Measurements from ENCODE around the gene SUMF1. TPM values are rescaled to one million over a fixed set of nuclear protein-coding genes. Genes with fewer than 3 reads are reported as not detected.

SUMF1 gene
- total RNA-seq, 1 donor from 2014 or later, result 17.5 TPM

DNA sequence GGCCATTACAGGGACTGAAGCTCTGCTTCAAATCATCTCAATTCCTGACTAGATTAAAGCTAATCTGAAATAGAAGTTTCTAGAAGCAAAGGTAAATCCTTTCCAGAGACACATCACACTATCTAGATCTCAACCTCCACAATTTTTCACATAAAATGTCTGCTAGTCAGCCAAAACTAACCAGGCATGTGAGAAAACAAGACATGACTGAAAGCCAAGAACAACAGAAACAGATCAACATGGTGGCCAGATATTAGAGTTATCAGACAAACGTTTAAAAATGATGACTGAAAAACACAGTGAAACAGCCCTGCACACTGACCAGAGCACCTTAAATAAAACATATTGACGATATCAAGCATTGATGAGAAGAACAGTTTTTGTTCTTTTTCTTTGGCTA lies 59.1 kb downstream of the SUMF1 start:
- H3K27ac Mint-ChIP-seq (ENCODE audit: unreplicated experiment), result no peak overlapping the region
- H3K27me3 Mint-ChIP-seq (ENCODE audit: unreplicated experiment), result no peaks in the 10 kb centered on the region
- TF ChIP-seq, protein P1, sequence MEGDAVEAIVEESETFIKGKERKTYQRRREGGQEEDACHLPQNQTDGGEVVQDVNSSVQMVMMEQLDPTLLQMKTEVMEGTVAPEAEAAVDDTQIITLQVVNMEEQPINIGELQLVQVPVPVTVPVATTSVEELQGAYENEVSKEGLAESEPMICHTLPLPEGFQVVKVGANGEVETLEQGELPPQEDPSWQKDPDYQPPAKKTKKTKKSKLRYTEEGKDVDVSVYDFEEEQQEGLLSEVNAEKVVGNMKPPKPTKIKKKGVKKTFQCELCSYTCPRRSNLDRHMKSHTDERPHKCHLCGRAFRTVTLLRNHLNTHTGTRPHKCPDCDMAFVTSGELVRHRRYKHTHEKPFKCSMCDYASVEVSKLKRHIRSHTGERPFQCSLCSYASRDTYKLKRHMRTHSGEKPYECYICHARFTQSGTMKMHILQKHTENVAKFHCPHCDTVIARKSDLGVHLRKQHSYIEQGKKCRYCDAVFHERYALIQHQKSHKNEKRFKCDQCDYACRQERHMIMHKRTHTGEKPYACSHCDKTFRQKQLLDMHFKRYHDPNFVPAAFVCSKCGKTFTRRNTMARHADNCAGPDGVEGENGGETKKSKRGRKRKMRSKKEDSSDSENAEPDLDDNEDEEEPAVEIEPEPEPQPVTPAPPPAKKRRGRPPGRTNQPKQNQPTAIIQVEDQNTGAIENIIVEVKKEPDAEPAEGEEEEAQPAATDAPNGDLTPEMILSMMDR (IDR thresholded peaks at IDR 0.05; ENCODE audit: unreplicated experiment), result no peak
- DNase-seq (ENCODE audit: low spot score), result no peak
- no peaks in the 10 kb centered on the region for H3K36me3 Mint-ChIP-seq (ENCODE audit: low read depth, unreplicated experiment)
- no peak overlapping the region for H3K4me3 Mint-ChIP-seq (ENCODE audit: unreplicated experiment)
- no peaks in the 10 kb centered on the region for H3K9me3 Mint-ChIP-seq (ENCODE audit: unreplicated experiment)
- H3K4me1 Mint-ChIP-seq (ENCODE audit: unreplicated experiment), result no peaks in the 10 kb centered on the region

DNA sequence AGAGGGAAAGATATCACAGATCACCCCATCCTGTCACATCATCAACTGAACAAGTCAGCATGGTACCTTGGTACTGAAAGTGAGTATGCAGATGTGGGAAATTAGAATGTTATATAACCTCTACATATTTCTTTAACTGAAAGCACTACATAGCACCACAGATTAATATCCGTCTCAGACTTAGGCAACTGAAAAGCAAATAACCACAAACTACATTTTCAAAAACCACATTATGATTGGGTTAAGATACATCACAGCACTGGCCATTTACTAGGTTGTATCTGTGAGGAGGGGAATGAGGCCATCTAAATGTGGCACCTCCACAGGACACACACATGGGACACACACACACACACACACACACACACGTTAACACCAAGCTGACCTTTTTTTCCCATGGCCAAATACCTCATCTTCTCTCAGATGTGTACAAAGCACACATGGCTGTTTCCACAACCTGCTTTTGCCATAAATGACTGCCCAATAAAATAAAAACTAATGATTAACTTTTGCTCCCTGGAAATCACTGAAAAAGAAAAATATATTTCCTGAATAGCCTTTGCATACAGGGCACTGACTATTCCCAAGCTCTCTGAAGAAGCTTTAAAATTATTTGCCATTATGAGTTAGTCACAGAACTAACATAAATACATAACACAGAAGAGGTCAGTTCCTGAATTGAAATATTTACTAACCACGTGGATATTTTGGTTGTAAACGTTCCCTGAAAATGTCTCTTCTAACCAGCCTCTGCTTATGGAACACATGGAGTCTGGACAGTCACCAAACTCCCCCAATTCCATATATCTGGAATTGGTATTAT lies 60.1 kb downstream of the SUMF1 start:
- Mint-ChIP-seq H3K4me1 (ENCODE audit: unreplicated experiment) (no peaks in the 10 kb centered on the region), H3K4me3 (ENCODE audit: unreplicated experiment) (no peak overlapping the region), H3K36me3 (ENCODE audit: low read depth, unreplicated experiment) (no peaks in the 10 kb centered on the region), H3K27me3 (ENCODE audit: unreplicated experiment) (no peaks in the 10 kb centered on the region), H3K27ac (ENCODE audit: unreplicated experiment) (no peak overlapping the region), H3K9me3 (ENCODE audit: unreplicated experiment) (no peaks in the 10 kb centered on the region)
- TF ChIP-seq, protein P1 (IDR thresholded peaks at IDR 0.05; ENCODE audit: unreplicated experiment), result no peak
- no peak for DNase-seq (ENCODE audit: low spot score)

DNA sequence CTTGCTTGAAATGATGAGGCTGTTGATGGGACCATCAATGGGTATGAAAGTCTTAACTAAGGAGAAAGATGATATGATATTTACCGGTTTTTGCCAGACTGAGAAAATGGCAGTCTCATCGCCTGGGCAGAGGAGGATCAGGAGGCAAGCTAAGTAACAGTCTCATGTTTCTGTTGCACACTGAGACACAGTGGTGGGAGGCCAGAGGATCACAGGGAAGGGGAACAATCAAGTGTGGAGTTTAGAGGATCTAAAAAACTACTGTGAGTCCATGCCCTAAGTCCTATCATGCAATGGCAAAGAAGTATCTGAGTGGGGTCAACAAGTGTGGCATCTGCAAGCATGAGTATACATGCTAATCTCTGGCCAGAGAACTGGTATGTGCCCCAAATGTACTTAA lies 62.2 kb downstream of the SUMF1 start:
- no peak overlapping the region for H3K27ac Mint-ChIP-seq (ENCODE audit: unreplicated experiment)
- H3K4me3 Mint-ChIP-seq (ENCODE audit: unreplicated experiment), result no peak overlapping the region

DNA sequence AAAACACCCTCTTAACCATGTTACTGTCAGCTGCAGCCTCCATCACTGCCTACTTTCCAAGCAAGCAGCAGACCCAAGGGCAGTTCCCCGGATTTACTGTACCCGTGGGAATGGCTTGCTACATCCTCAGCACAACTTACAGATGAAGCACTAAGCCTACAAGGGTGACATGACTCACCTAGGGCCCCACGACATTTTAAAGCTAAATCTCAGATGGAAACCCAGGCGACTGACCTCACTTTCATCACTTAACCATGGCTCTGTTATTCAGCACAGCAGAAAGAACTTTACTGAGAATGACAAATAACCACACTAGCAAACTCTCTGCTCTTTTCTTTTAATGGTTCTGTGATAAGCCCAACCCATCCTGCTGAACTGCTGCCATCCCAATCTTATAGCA lies 65.6 kb downstream of the SUMF1 start:
- no peaks in the 10 kb centered on the region for H3K9me3 Mint-ChIP-seq (ENCODE audit: unreplicated experiment)
- peaks cover 4% of the 10 kb centered on the region for H3K36me3 Mint-ChIP-seq (ENCODE audit: low read depth, unreplicated experiment)
- peaks cover 6% of the 10 kb centered on the region for H3K27me3 Mint-ChIP-seq (ENCODE audit: unreplicated experiment)
- DNase-seq (ENCODE audit: low spot score), result no peak
- TF ChIP-seq, protein P1 (IDR thresholded peaks at IDR 0.05; ENCODE audit: unreplicated experiment), result no peak
- no peak overlapping the region for H3K4me3 Mint-ChIP-seq (ENCODE audit: unreplicated experiment)
- H3K27ac Mint-ChIP-seq (ENCODE audit: unreplicated experiment), result no peak overlapping the region
- H3K4me1 Mint-ChIP-seq (ENCODE audit: unreplicated experiment), result peaks cover 9% of the 10 kb centered on the region

More for the DNA sequence above, 62.2 kb downstream of the SUMF1 start:
- H3K27me3 Mint-ChIP-seq (ENCODE audit: unreplicated experiment), result peaks cover under 1% of the 10 kb centered on the region
- no peaks in the 10 kb centered on the region for H3K4me1 Mint-ChIP-seq (ENCODE audit: unreplicated experiment)
- peaks cover 4% of the 10 kb centered on the region for H3K36me3 Mint-ChIP-seq (ENCODE audit: low read depth, unreplicated experiment)
- no peaks in the 10 kb centered on the region for H3K9me3 Mint-ChIP-seq (ENCODE audit: unreplicated experiment)
- TF ChIP-seq, protein P1 (IDR thresholded peaks at IDR 0.05; ENCODE audit: unreplicated experiment), result no peak
- no peak for DNase-seq (ENCODE audit: low spot score)

DNA sequence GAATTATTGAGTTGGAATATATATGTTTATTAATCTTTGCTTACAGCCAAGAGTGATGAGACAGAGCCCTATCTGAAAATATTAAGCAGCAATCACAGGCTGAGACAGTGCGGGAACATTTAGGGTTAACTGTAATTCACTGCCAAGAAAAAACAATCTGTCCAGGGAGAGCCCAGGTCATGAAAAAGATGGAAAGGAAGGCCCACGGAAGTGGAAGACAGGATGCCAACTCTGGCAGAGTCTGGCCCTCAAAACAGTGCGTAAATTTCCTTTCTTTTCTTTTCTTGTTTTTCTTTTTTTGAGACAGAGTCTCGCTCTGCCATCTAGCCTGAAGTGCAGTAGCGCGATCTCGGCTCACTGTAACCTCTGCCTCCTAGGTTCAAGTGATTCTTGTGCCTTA lies 67.6 kb downstream of the SUMF1 start:
- Mint-ChIP-seq H3K36me3 (ENCODE audit: low read depth, unreplicated experiment) (peaks cover 4% of the 10 kb centered on the region), H3K4me1 (ENCODE audit: unreplicated experiment) (peaks cover 10% of the 10 kb centered on the region), H3K27me3 (ENCODE audit: unreplicated experiment) (peaks cover 6% of the 10 kb centered on the region), H3K27ac (ENCODE audit: unreplicated experiment) (no peak overlapping the region), H3K4me3 (ENCODE audit: unreplicated experiment) (no peak overlapping the region), H3K9me3 (ENCODE audit: unreplicated experiment) (no peaks in the 10 kb centered on the region)
- no peak for DNase-seq (ENCODE audit: low spot score)
- TF ChIP-seq, protein P1 (IDR thresholded peaks at IDR 0.05; ENCODE audit: unreplicated experiment), result no peak

Measured in endothelial cell (in vitro differentiated cells).